K562 (cell line): ENCODE data around the gene KRTAP10-11. TPM values are rescaled to one million over a fixed set of nuclear protein-coding genes. Genes with fewer than 3 reads are reported as not detected.
"Not testable (repeated sequence)": the region's sequence is repeated elsewhere in the genome, so short reads cannot be mapped to it uniquely, and the experiment has no call there.

Experiments used
- ATAC-seq: fragments of 200-7000 bp; cut with Tn5 transposase; 3 replicates; pipeline ENCODE4 v1.9.1; 2020; ENCODE audit warnings: moderate library complexity
- BruUV-seq: library from RNA; stranded (reverse); fragments of 400-500 nt; replicated peaks from 2 replicates; lab custom pipeline; 2021; lab: Mats Ljungman, UMichigan
- CTCF ChIA-PET: fragments of 300-600 bp; formaldehyde crosslinking; extraction: SDS; loops from one replicate; lab custom pipeline; 2021; ENCODE audit warnings: low intra/inter-chr PET ratio; lab: Yijun Ruan, JAX
- POLR2A ChIA-PET: fragments of 300-600, 350-650 bp; sonication (Branson Sonifier 250); formaldehyde crosslinking; extraction: SDS; loops from one replicate; lab custom pipeline; 2021; ENCODE audit warnings: antibody characterized with exemption, inconsistent platforms; lab: Yijun Ruan, JAX
- DNase-seq, 4 experiments: peaks; one replicate each; pipeline versions ENCODE4 v3.0.0 to v3.0.0-alpha.2; 2011 to 2018; ENCODE audit warnings: low spot score in 3 of 4, mixed read lengths in 3 of 4; ENCODE audit errors: extremely low read depth in 1 of 4
- FAIRE-seq: peaks from 2 replicates; lab custom pipeline; 2011; peaks lifted over from hg19 to GRCh38; lab: Jason Lieb, UNC
- H2AFZ ChIP-seq: 2 replicates; pipeline ENCODE4 v1.6.0; 2011; ENCODE audit warnings: low read depth, low read length, control low read depth, inconsistent platforms
- H3K27ac ChIP-seq: fragments of 200-600 bp; 3 replicates; pipeline ENCODE4 v1.8.0; 2011; ENCODE audit warnings: low read depth, mild to moderate bottlenecking, control low read depth, inconsistent platforms, low read length, moderate library complexity, mixed read lengths; ENCODE audit errors: extremely low read depth
- H3K27me3 ChIP-seq, 2 experiments: fragments of 300-600 bp in 1 of 2; 2 replicates in 1 of 2; 3 replicates in 1 of 2; pipeline versions ENCODE4 v1.6.0 to v1.8.0; 2011; ENCODE audit warnings: inconsistent platforms in 2 of 2, low read length in 2 of 2, mild to moderate bottlenecking in 1 of 2, mixed read lengths in 1 of 2, moderate library complexity in 1 of 2; ENCODE audit not compliant: control insufficient read depth in 2 of 2, insufficient read depth in 2 of 2
- H3K36me3 ChIP-seq: fragments of 300-600 bp; 3 replicates; pipeline ENCODE4 v1.8.0; 2011; ENCODE audit warnings: mild to moderate bottlenecking, low read length, inconsistent platforms; ENCODE audit not compliant: control insufficient read depth, insufficient read depth
- H3K4me1 ChIP-seq, 2 experiments: fragments of 200-600 bp in 1 of 2; replicated peaks in 1 of 2; 2 replicates in 1 of 2; 3 replicates in 1 of 2; pipeline versions ENCODE4 v1.5.1 to v1.8.0; 2011; ENCODE audit warnings: inconsistent platforms in 2 of 2, low read length in 2 of 2, mild to moderate bottlenecking in 1 of 2, mixed read lengths in 1 of 2, moderate library complexity in 1 of 2; ENCODE audit not compliant: control insufficient read depth in 2 of 2, insufficient read depth in 2 of 2
- H3K4me2 ChIP-seq: 2 replicates; pipeline ENCODE4 v1.6.1; 2011; ENCODE audit warnings: low read length, control low read depth, inconsistent platforms, mixed read lengths; ENCODE audit not compliant: insufficient read depth
- H3K4me3 ChIP-seq: fragments of 200-600 bp; sonication (generic), shearing (Covaris generic); 2 replicates; pipeline ENCODE4 v1.5.1; 2016; ENCODE audit warnings: control low read depth, inconsistent platforms
- H3K79me2 ChIP-seq: fragments of 200-600 bp; 3 replicates; pipeline ENCODE4 v1.8.0; 2011; ENCODE audit warnings: low read length, inconsistent platforms; ENCODE audit not compliant: control insufficient read depth, insufficient read depth
- H3K9ac ChIP-seq, 2 experiments: 2 replicates each; pipeline versions ENCODE4 v1.6.0 to v1.6.1; 2011; ENCODE audit warnings: low read depth in 2 of 2, low read length in 2 of 2, control low read depth in 1 of 2, inconsistent platforms in 1 of 2, mild to moderate bottlenecking in 1 of 2, mixed read lengths in 1 of 2; ENCODE audit not compliant: insufficient read depth in 1 of 2
- H3K9me1 ChIP-seq: one replicate; pipeline ENCODE4 v1.6.0; 2011; ENCODE audit warnings: inconsistent platforms, mild to moderate bottlenecking, low read length, moderate library complexity; ENCODE audit not compliant: control insufficient read depth, insufficient read depth
- H3K9me3 ChIP-seq: replicated peaks from 2 replicates; pipeline ENCODE4 v1.5.1; 2011; ENCODE audit warnings: low read depth, low read length, inconsistent platforms; ENCODE audit not compliant: control insufficient read depth, insufficient read depth
- H4K20me1 ChIP-seq: replicated peaks from 2 replicates; pipeline ENCODE4 v1.6.1; 2011; ENCODE audit warnings: low read length, inconsistent platforms, mixed read lengths; ENCODE audit not compliant: control insufficient read depth, insufficient read depth
- WGBS: fragments of 100-300 bp; shearing (Covaris generic); methylation state at CpG from one replicate; pipeline ENCODE4 v1.1.6; 2016; ENCODE audit warnings: low coverage, mixed read lengths; ENCODE audit not compliant: insufficient coverage; ENCODE audit errors: missing lambda C conversion rate; 5-methylcytosine and 5-hydroxymethylcytosine counted together
- in situ Hi-C: fragments of 300-500 bp; cut with MboI; formaldehyde crosslinking; loops from 4 replicates; pipeline ENCODE4 v1.15.0; 2018; ENCODE audit warnings: inconsistent platforms, mixed read lengths
- intact Hi-C: fragments of 100-400 bp; cut with micrococcal nuclease; formaldehyde crosslinking; loops from 2 replicates; pipeline ENCODE4 v1.14.2; 2022
- polyA plus RNA-seq, 8 experiments: library from polyadenylated mRNA; depleted of rRNA in 4 of 8; stranded (reverse) in 5 of 8; unstranded in 3 of 8; fragments of >200 nt; fragmentation: Nextera tagmentation in 2 of 8; fragmentation: Illumina TruSeq in 1 of 8; extraction: Ambion mirVana in 2 of 8; extraction: Trizol in 1 of 8; gene quantifications; 2 replicates each; pipeline versions ENCODE4 v1.2.1 to v1.2.3, GENCODE V29; 2011 to 2014; ENCODE audit warnings: inconsistent platforms in 1 of 8, missing spikeins in 1 of 8
- total RNA-seq, 7 experiments: library from RNA; depleted of rRNA in 6 of 7; stranded (reverse); fragments of >200 nt in 6 of 7; fragmentation: Illumina TruSeq in 2 of 7; extraction: Trizol in 2 of 7; gene quantifications; 2 replicates each; pipeline versions ENCODE4 v1.2.1 to v1.2.3, GENCODE V29; 2011 to 2021; ENCODE audit warnings: low replicate concordance in 1 of 7
- TF ChIP-seq, protein P1 (sequence below), 3 experiments: IDR thresholded peaks in 2 of 3; conservative IDR thresholded peaks in 1 of 3; 2 replicates each; pipeline ENCODE4 v1.5.1; 2011 to 2012; ENCODE audit warnings: low read length in 3 of 3, mild to moderate bottlenecking in 3 of 3, control low read depth in 2 of 3, improper control_type of control experiment in 1 of 3, inconsistent platforms in 1 of 3, low read depth in 1 of 3, mixed read lengths in 1 of 3, moderate library complexity in 1 of 3; ENCODE audit not compliant: insufficient read depth in 2 of 3

Gene KRTAP10-11
- total and polyA plus RNA-seq, 9 of the 15 experiments (the other 6 are each of a cell fraction or from before 2014, with no cell fraction given): not detected

DNA sequence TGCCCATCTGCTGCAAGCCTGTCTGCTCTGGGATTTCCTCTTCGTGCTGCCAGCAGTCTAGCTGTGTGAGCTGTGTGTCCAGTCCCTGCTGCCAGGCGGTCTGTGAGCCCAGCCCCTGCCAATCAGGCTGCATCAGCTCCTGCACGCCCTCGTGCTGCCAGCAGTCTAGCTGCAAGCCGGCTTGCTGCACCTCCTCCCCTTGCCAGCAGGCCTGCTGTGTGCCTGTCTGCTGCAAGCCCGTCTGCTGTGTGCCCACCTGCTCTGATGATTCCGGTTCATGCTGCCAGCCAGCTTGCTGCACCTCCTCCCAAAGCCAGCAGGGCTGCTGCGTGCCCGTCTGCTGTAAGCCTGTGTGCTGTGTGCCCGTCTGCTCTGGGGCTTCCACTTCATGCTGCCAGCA, 45.1 kb upstream of the KRTAP10-11 start:
- not testable (repeated sequence) for H3K9ac ChIP-seq, H2AFZ ChIP-seq, H3K36me3 ChIP-seq
- TF ChIP-seq, protein P1, sequence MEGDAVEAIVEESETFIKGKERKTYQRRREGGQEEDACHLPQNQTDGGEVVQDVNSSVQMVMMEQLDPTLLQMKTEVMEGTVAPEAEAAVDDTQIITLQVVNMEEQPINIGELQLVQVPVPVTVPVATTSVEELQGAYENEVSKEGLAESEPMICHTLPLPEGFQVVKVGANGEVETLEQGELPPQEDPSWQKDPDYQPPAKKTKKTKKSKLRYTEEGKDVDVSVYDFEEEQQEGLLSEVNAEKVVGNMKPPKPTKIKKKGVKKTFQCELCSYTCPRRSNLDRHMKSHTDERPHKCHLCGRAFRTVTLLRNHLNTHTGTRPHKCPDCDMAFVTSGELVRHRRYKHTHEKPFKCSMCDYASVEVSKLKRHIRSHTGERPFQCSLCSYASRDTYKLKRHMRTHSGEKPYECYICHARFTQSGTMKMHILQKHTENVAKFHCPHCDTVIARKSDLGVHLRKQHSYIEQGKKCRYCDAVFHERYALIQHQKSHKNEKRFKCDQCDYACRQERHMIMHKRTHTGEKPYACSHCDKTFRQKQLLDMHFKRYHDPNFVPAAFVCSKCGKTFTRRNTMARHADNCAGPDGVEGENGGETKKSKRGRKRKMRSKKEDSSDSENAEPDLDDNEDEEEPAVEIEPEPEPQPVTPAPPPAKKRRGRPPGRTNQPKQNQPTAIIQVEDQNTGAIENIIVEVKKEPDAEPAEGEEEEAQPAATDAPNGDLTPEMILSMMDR (IDR thresholded peaks at IDR 0.05 in 2 of 3, conservative IDR thresholded peaks at IDR 0.05 in 1 of 3; ENCODE audit: insufficient read depth in 2 of 3, low read depth in 1 of 3, low read length in 3 of 3): peak in 2 of 3 experiments; percentile 28 to 48; a peak in 4 of 6 replicates
- TF ChIP-seq, all 486 proteins: peak for 1; not testable (repeated sequence) for 485
- FAIRE-seq, DNase-seq, H3K4me3 ChIP-seq, H3K27ac ChIP-seq, ATAC-seq, H3K4me2 ChIP-seq, in situ Hi-C loops, BruUV-seq, H4K20me1 ChIP-seq, intact Hi-C loops, H3K9me1 ChIP-seq, H3K9me3 ChIP-seq, H3K79me2 ChIP-seq, CTCF ChIA-PET: not testable (repeated sequence)
- POLR2A ChIA-PET: interaction anchor here (0.6 to 0.7 kb wide), 2 partner anchors 44 to 94 kb away, joined by 3 to 4 read pairs; no protein-coding TSS in a partner anchor
- H3K27me3 ChIP-seq: peaks cover 9 to 47% of the 10 kb centered on the region in 2 experiments
- 0% methylated on average over 6 of the region's 10 CpGs for WGBS
- peaks cover 0 to 16% of the 10 kb centered on the region in 2 experiments; a peak in 1 of 5 replicates for H3K4me1 ChIP-seq
